GM12872 (cell line): Measurements from ENCODE around the gene EPHB1.
A peak's percentile ranks its signal among the peaks of the same experiment; 100 is the strongest.

Source experiments
- TF ChIP-seq, protein P1 (sequence below): IDR thresholded peaks from 3 replicates; pipeline ENCODE4 v1.5.1; 2011; ENCODE audit warnings: low read depth, mild to moderate bottlenecking, low read length, moderate library complexity; ENCODE audit not compliant: insufficient read depth

EPHB1 gene

DNA sequence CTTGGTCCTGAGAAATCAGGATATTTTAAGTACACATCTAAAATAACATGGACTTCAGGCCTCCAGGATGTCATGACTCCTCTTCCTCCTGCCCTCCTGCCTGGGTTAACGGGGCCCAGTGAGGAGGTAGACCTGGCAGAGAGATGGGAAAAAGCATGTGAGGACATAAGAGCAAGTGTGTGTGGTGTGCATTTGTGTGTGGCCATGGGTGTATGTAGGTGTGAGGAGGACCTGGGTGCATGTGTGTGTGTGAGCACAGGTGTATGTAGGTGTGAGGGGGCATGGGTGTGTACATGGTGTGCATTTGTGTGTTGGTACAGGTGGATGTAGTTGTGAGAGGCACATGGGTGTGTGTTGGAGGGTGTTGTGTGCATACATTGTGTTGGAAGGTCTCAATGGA, 105.4 kb downstream of the EPHB1 start:
- TF ChIP-seq, protein P1, sequence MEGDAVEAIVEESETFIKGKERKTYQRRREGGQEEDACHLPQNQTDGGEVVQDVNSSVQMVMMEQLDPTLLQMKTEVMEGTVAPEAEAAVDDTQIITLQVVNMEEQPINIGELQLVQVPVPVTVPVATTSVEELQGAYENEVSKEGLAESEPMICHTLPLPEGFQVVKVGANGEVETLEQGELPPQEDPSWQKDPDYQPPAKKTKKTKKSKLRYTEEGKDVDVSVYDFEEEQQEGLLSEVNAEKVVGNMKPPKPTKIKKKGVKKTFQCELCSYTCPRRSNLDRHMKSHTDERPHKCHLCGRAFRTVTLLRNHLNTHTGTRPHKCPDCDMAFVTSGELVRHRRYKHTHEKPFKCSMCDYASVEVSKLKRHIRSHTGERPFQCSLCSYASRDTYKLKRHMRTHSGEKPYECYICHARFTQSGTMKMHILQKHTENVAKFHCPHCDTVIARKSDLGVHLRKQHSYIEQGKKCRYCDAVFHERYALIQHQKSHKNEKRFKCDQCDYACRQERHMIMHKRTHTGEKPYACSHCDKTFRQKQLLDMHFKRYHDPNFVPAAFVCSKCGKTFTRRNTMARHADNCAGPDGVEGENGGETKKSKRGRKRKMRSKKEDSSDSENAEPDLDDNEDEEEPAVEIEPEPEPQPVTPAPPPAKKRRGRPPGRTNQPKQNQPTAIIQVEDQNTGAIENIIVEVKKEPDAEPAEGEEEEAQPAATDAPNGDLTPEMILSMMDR: no peak

DNA sequence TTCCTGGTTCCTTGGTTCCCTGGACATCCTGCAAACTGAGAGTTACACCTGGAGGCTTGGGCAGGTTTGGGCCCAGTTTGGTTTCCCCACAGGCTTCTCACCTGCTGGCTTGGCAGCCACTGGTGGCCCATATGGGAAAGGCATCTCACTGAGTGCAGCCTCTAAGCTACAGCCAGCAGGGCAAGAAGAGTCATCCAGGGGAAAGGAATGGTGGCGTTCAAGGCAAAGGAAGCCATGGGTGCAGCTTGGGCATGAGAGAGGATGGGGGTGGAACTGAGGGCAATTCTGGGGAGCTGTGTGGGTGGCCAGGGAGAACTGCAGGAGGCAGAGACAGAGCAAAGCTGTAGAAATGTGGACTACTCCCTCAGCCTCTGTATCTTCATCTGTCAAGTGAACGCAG, 106.4 kb downstream of the EPHB1 start:
- TF ChIP-seq, protein P1: 0 out of 3 replicates have a peak, but pooled peaks have one; percentile 5

DNA sequence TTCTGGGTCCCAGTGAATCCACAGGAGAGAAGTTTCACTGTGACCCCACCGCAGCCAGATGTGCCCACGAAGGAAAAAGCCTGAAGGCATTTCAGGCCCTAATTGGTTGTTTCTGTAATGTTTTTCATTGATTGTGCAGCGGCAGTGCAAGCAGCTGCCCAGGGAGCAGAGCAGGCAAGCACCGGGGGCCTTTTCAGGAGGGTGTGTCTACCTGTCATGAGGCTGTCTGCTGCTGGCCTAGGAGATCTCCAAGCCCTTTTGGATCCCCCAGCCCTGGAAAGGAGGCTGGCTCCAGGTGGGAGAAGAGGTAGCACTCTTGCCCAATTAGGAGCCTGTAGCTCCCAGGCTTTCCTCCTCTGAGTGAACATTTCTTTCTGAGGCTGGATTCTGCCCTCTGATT, 108.8 kb downstream of the EPHB1 start:
- TF ChIP-seq, protein P1: no peak

DNA sequence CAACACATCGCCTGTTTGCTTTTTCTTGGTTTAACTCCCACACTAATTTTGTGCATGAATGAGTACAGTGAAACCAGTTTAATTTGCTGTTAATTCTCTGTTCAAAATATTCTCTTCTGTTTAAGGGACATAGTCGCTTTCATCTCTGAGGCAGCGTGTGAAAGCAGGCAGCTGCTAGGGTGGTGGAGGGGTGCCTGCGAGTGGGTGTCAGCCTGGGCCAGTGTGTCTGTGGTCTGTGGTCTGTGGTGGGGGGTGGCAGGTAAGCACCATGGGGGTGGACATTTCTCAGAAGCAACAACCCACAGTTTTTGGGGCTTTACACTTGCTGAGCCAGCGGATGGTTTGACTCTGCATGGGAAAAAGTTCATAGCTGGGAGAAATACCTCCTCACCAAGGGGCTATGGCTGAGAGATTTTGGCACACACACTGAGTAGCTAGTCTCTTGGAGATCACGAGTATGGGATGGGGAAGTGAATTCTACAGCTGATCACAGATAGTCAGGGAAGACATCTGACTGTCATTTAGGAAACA, 109.2 kb downstream of the EPHB1 start:
- TF ChIP-seq, protein P1: no peak

DNA sequence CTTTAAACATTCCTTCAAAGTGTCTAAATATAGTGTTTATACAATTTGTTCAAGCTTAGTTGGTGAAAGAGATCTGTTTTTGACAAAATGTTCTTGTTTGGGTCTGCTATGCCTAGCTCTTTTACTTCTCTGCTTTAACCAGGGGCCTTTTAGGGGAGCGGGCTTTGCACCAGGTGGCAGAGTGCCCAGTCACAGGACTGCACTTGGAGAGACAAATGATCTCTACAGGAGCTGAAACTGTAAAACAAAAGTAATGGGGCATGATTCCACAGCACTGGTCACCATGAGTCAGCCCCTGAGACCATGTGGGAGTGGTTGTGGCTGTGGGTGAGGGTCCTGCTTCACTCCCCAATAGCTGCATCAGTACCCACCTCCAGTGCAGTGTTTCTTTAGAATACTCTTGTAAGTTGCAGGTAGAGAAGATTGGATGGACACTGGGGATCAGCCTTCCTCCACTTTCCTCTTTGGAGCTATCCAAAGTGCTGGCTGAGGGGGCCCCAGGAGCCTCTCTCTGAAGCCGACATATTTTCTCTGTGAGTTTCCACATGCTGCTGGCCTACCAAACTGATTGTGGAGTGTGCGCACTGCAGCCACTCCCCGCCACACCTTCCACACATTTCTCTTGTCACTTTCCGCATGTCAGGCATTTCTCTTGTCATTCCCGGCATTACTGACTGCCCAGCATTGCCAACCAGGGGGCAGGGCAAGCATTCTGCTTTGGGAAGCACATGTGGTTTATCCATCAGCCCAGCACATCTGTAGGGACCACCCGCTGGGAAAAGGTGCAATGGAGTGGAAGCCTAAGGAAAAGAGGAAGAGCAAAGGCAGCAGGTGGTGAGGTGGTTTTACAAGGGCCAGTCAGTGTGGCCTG, 110.0 kb downstream of the EPHB1 start:
- TF ChIP-seq, protein P1: no peak

DNA sequence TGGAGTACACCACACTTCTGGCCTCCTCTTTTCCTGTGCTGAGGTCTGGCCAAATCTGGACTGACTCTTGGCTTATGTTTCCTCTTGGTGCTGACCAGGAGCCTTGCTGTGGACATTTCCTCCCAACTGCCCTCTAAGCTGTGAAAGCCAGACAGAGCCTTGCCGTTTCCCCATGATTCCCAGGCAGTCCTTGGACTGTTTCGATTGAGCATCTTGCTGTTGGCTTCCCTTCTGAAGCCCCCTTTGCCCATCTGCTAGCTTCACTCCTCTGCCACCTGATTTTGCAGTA, 110.5 kb downstream of the EPHB1 start:
- TF ChIP-seq, protein P1: no peak

DNA sequence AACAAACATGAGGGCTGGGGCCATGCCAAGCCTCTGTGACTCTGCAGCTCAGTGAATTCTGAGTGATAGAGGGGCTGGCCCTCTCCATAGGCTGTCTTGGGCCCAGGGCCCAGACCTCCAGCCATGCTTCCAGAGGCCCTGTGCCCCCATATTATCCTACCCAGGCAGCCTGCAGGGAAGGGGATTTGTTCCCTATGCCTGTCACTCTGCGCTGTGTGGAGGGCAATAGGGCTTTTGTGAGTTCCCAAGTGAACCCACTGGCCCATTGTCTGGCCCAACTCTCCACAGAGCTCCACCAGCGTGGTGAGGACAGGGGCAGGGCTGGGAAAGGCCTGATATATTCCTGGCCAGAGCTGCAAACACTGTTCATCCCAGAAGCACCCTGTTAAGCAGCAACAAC, 113.2 kb downstream of the EPHB1 start:
- TF ChIP-seq, protein P1: no peak
